ENCODE measurements around the gene SLC8A2. TPM values are rescaled to one million over a fixed set of nuclear protein-coding genes. Genes with fewer than 3 reads are reported as not detected.

SLC8A2 gene
- total RNA-seq, 1 experiment from 2014 or later: 11.3 TPM

GRCh38 chr19:47405197-47405550 lies 66.5 kb downstream of the SLC8A2 start:
- Histone ChIP-seq H3K18ac (ENCODE audit: insufficient read length, low read depth, low read length) (no peak overlapping the region), H3K56ac (ENCODE audit: insufficient read length, low read depth, low read length) (no peak overlapping the region), H2AK5ac (ENCODE audit: insufficient read length, low read length) (no peak overlapping the region), H4K20me1 (ENCODE audit: control insufficient read depth, insufficient read depth, insufficient read length) (no peaks in the 10 kb centered on the region), H3K4me2 (ENCODE audit: insufficient read depth, insufficient read length, low read length) (no peak overlapping the region), H3K9me3 (ENCODE audit: control insufficient read depth, low read depth, low read length) (no peaks in the 10 kb centered on the region), H3K23ac (ENCODE audit: insufficient read length, low read depth, low read length) (no peak overlapping the region), H3T11ph (ENCODE audit: low read length) (no peak overlapping the region), H4K91ac (ENCODE audit: insufficient read length, low read depth, low read length) (no peak overlapping the region), H3K27ac (ENCODE audit: insufficient read length, low read depth, low read length) (no peak overlapping the region), H4K5ac (ENCODE audit: insufficient read length, low read depth, low read length) (no peak overlapping the region), H2BK20ac (ENCODE audit: low read depth, low read length, poor library complexity, severe bottlenecking) (no peak overlapping the region), H3K4me1 (ENCODE audit: insufficient read depth, low read length) (no peaks in the 10 kb centered on the region; the same call in 1 of the 2 replicates), H2BK12ac (ENCODE audit: insufficient read length, low read depth, low read length) (no peak overlapping the region), H3K9ac (ENCODE audit: extremely low read depth, insufficient read length, low read length) (no peak overlapping the region), H2BK5ac (ENCODE audit: insufficient read length, low read length) (no peak overlapping the region), H3K79me1 (ENCODE audit: insufficient read depth, low read depth, low read length, poor library complexity, severe bottlenecking) (no peaks in the 10 kb centered on the region), H2BK120ac (ENCODE audit: low read depth, low read length, poor library complexity, severe bottlenecking) (no peak overlapping the region), H3K27me3 (ENCODE audit: insufficient read depth, low read length) (no peaks in the 10 kb centered on the region), H3K14ac (ENCODE audit: insufficient read depth, low read length) (no peak overlapping the region), H2AFZ (ENCODE audit: low read length) (no peak overlapping the region), H3K4ac (ENCODE audit: low read depth, low read length) (no peak overlapping the region), H4K8ac (replicated peaks; ENCODE audit: insufficient read length, low read depth, low read length) (no peak overlapping the region), H3K79me2 (ENCODE audit: insufficient read depth, low read length) (no peaks in the 10 kb centered on the region), H3K23me2 (ENCODE audit: insufficient read length, low read depth, low read length, poor library complexity, severe bottlenecking) (peaks cover 4% of the 10 kb centered on the region), H2BK15ac (ENCODE audit: low read depth, low read length) (no peak overlapping the region)
- peaks cover 6 to 12% of the 10 kb centered on the region in 2 experiments for H3K4me1 Mint-ChIP-seq
- peaks cover 5% of the 10 kb centered on the region for H3K27me3 Mint-ChIP-seq (ENCODE audit: low read depth)
- DNase-seq: no peak
- H3K4me3 Mint-ChIP-seq: no peak overlapping the region; a peak in 1 of 5 replicates
- no peak overlapping the region for H3K27ac Mint-ChIP-seq
- WGBS (ENCODE audit: extremely low coverage, insufficient read length, low lambda C conversion rate): no CpG with 5 or more reads among the region's 4 CpGs
- H3K9me3 Mint-ChIP-seq: no peaks in the 10 kb centered on the region; a peak in 2 of 5 replicates
- H3K36me3 Mint-ChIP-seq (ENCODE audit: insufficient read depth in 1 of 3, low read depth in 3 of 3): peaks cover 5 to 17% (median 7%) of the 10 kb centered on the region in 3 experiments; a peak in 6 of 7 replicates
- no peak for TF ChIP-seq CTCF (conservative IDR thresholded peaks at IDR 0.05)

Data from H9 (cell line).